OCI-LY1 (cell line): ENCODE measurements around the gene PNMA8B.

Experiments used
- H2AFZ ChIP-seq: fragments of 200-600 bp; sonication (generic), shearing (Covaris generic); 2 replicates; pipeline ENCODE4 v1.6.0; 2014; ENCODE audit warnings: antibody characterized with exemption, mild to moderate bottlenecking, low read length
- H3F3A ChIP-seq: fragments of 200-600 bp; sonication (generic), shearing (Covaris generic); 2 replicates; pipeline ENCODE4 v1.6.0; 2014; ENCODE audit warnings: mild to moderate bottlenecking, antibody characterized with exemption, low read length, moderate library complexity; ENCODE audit not compliant: insufficient read depth
- H3K27ac ChIP-seq: fragments of 200-600 bp; sonication (generic); 2 replicates; pipeline ENCODE4 v1.5.1; 2014; ENCODE audit warnings: low read length, mixed run types, mild to moderate bottlenecking, low read depth; ENCODE audit not compliant: poor library complexity, severe bottlenecking
- H3K27me3 ChIP-seq: fragments of 200-600 bp; sonication (generic); 2 replicates; pipeline ENCODE4 v1.6.0; 2014; ENCODE audit warnings: antibody characterized with exemption, mild to moderate bottlenecking, low read length, moderate library complexity; ENCODE audit not compliant: insufficient read depth
- H3K36me3 ChIP-seq: fragments of 200-600 bp; sonication (generic); 2 replicates; pipeline ENCODE4 v1.6.1; 2014; ENCODE audit warnings: mild to moderate bottlenecking, antibody characterized with exemption, low read length, moderate library complexity, mixed read lengths; ENCODE audit not compliant: insufficient read depth
- H3K4me1 ChIP-seq: fragments of 200-600 bp; sonication (generic); 2 replicates; pipeline ENCODE4 v1.5.1; 2014; ENCODE audit warnings: mild to moderate bottlenecking, low read length, moderate library complexity; ENCODE audit not compliant: insufficient read depth, severe bottlenecking
- H3K4me2 ChIP-seq: fragments of 200-600 bp; sonication (generic), shearing (Covaris generic); 2 replicates; pipeline ENCODE4 v1.6.1; 2014; ENCODE audit warnings: low read length
- H3K4me3 ChIP-seq: fragments of 200-600 bp; sonication (generic); 2 replicates; pipeline ENCODE4 v1.5.1; 2014; ENCODE audit warnings: low read length, low read depth, mild to moderate bottlenecking, mixed read lengths; ENCODE audit not compliant: poor library complexity, severe bottlenecking
- H3K79me2 ChIP-seq: fragments of 200-600 bp; shearing (Covaris generic); 2 replicates; pipeline ENCODE4 v1.6.1; 2016; ENCODE audit warnings: mixed run types, low read length, mixed read lengths; ENCODE audit not compliant: insufficient read depth
- H3K9ac ChIP-seq: fragments of 200-600 bp; sonication (generic), shearing (Covaris generic); 2 replicates; pipeline ENCODE4 v1.6.1; 2014; ENCODE audit warnings: mild to moderate bottlenecking, low read length, mixed read lengths
- H3K9me2 ChIP-seq: fragments of 200-600 bp; sonication (generic), shearing (Covaris generic); 2 replicates; pipeline ENCODE4 v1.6.1; 2014; ENCODE audit warnings: low read depth, mild to moderate bottlenecking, low read length, mixed read lengths
- H3K9me3 ChIP-seq: fragments of 200-600 bp; shearing (Covaris generic); 2 replicates; pipeline ENCODE4 v1.6.1; 2014; ENCODE audit warnings: low read length, mixed read lengths
- H4K20me1 ChIP-seq: fragments of 200-600 bp; sonication (generic), shearing (Covaris generic); 2 replicates; pipeline ENCODE4 v1.6.0; 2016; ENCODE audit warnings: mild to moderate bottlenecking, low read length; ENCODE audit not compliant: insufficient read depth
- CTCF ChIP-seq: fragments of 200-600 bp; sonication (generic), shearing (Covaris generic); IDR thresholded peaks from 2 replicates; pipeline ENCODE4 v1.5.1; 2017; ENCODE audit warnings: mild to moderate bottlenecking, antibody characterized with exemption, low read length, moderate library complexity, mixed read lengths
- EZH2 ChIP-seq: fragments of 200-600 bp; sonication (generic), shearing (Covaris generic); IDR thresholded peaks from 2 replicates; pipeline ENCODE4 v1.8.0; 2017; ENCODE audit warnings: borderline replicate concordance, mixed run types, mild to moderate bottlenecking, antibody characterized with exemption, low read length, moderate library complexity, mixed read lengths

Gene PNMA8B

GRCh38 chr19:46488551-46488950 is 7.1 kb downstream of the PNMA8B start:
- H3K27ac ChIP-seq, result no peak overlapping the region
- H3K27me3 ChIP-seq, result 0 out of 2 replicates have a peak, but pooled peaks cover 6% of the 10 kb centered on the region
- H3K79me2 ChIP-seq, result no peaks in the 10 kb centered on the region
- TF ChIP-seq EZH2 (no peak), CTCF (no peak)
- no peaks in the 10 kb centered on the region for H3K9me2 ChIP-seq
- H3K36me3 ChIP-seq, result no peaks in the 10 kb centered on the region
- H3K9ac ChIP-seq, result no peak overlapping the region
- H3F3A ChIP-seq, result no peaks in the 10 kb centered on the region
- H3K4me2 ChIP-seq, result no peak overlapping the region
- no peaks in the 10 kb centered on the region for H3K4me1 ChIP-seq
- H3K9me3 ChIP-seq, result no peaks in the 10 kb centered on the region
- no peak overlapping the region for H3K4me3 ChIP-seq
- H4K20me1 ChIP-seq, result no peaks in the 10 kb centered on the region
- no peak overlapping the region for H2AFZ ChIP-seq

- Histone ChIP-seq H3K4me2 (no peak overlapping the region), H3K4me1 (no peaks in the 10 kb centered on the region), H3K9me3 (no peaks in the 10 kb centered on the region), H3K9ac (no peak overlapping the region), H3K27me3 (0 out of 2 replicates have a peak, but pooled peaks cover 10% of the 10 kb centered on the region), H3K36me3 (no peaks in the 10 kb centered on the region), H3K79me2 (no peaks in the 10 kb centered on the region), H4K20me1 (no peaks in the 10 kb centered on the region), H3K9me2 (no peaks in the 10 kb centered on the region), H2AFZ (no peak overlapping the region), H3K4me3 (no peak overlapping the region), H3F3A (no peaks in the 10 kb centered on the region), H3K27ac (no peak overlapping the region)
- no peak for TF ChIP-seq EZH2
- TF ChIP-seq CTCF, result peak; percentile 84
Measured at GRCh38 chr19:46487802-46488445, 7.7 kb downstream of the PNMA8B start.

GRCh38 chr19:46487178-46487801 is 8.4 kb downstream of the PNMA8B start:
- H3K4me2 ChIP-seq, result no peak overlapping the region
- H3K9me3 ChIP-seq, result no peaks in the 10 kb centered on the region
- no peak overlapping the region for H2AFZ ChIP-seq
- no peaks in the 10 kb centered on the region for H3K9me2 ChIP-seq
- H3K4me1 ChIP-seq, result no peaks in the 10 kb centered on the region
- H4K20me1 ChIP-seq, result no peaks in the 10 kb centered on the region
- H3K9ac ChIP-seq, result no peak overlapping the region
- no peak overlapping the region for H3K4me3 ChIP-seq
- 0 out of 2 replicates have a peak, but pooled peaks cover 11% of the 10 kb centered on the region for H3K27me3 ChIP-seq
- H3F3A ChIP-seq, result no peaks in the 10 kb centered on the region
- no peaks in the 10 kb centered on the region for H3K36me3 ChIP-seq
- no peaks in the 10 kb centered on the region for H3K79me2 ChIP-seq
- TF ChIP-seq CTCF, result no peak
- no peak for TF ChIP-seq EZH2
- H3K27ac ChIP-seq, result no peak overlapping the region
